A549 treated with Hydrocortisone at 1 μM for 4 hours (cell line): ENCODE data around the gene TMSB15A. TPM values are rescaled to one million over a fixed set of nuclear protein-coding genes. Genes with fewer than 3 reads are reported as not detected.

Experiments
- total RNA-seq: library from RNA; stranded (reverse); fragments of 200-300 nt; extraction: Qiagen RNA extraction; gene quantifications from 5 replicates; pipeline ENCODE4 v1.2.3, GENCODE V29; 2022

TMSB15A gene
- total RNA-seq = 0.56 to 1.1 TPM (median 0.72 TPM) in 5 replicates

DNA sequence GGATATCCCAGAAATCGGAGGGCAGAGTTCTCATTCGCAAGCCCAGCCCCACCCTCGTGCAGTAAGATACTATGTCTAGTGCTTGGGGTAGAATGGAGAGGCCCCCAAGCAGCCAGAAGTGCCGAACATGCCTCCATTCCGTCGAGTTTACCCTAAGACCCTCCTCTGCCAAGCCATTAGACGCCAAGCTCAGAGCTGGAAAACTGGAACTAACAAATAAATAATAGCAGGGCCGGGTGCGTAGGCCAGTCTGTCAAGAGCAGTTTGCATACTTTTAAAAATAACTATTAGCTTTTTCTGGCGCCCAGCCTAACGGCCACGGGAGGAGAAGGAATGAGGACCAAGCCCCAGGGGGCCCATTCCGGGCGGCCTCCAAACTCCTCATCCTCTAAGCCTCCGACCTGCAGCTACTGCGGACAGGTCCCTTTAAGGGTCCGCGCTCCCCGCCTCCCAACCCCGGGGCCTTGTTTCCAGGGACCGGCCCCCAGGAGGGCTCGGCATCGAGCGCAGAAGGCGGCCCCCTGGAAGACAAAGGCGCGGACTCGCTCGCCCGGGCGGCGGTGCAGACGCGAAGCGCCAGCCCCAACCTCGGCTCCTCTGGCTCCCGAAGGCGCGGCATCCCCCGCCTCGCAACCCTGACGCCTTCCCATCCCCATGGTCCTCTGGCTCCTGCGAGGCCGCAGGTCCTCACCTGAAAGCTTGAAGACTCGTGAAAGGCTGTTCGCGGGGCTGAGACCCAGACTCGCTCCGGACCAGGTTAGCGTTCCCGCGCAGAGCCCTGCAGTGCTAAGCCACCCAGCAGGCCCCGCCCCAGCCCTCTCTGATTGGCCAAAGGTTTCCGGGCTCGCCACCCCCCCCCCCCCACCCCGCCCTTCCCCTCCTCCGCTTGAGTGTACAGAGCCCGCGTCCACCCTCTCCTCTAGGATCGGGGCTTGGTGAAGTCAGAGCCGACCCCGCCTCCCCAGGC lies at the start of gene TMSB15A:
Gene TMSB15A (minus strand): TSS at position 765 of the 967 bp plus-strand sequence.

DNA sequence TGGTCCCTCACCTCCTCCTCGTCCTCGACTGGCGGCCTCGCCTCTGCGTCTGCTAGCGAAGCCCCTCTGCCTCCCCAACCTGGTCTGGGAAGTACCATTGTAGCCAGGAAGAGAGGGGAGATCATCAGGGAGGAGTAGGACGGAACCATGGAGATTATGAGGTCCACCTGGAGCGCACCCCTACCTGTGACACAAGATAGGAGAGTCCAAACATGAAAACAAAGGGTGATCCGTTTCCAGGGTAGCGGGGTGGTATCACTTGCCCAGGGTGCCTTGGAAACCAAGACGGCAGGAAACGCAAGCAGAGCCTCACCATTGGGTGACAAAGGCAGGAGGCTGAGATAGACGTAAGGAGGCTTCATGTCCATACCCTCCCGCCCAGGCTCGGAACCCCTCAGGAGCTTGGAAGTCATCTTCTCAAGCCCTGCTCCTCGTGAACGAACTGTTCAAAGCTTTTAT lies 44.7 kb downstream of the TMSB15A start, which contains the start of gene TCP11X2:
Gene TCP11X2 (minus strand): TSS at position 51 of the 459 bp plus-strand sequence.

Other genes starting within 250 kb of the TMSB15A start
- gene NXF2B, start 76.7 kb downstream of the TMSB15A start, total RNA-seq = 0.09 TPM in 1 of 5 replicates, not detected in the others
- not detected in 5 replicates for gene TCP11X2, start 44.9 kb downstream of the TMSB15A start, total RNA-seq
- gene ARMCX5, start 82.8 kb upstream of the TMSB15A start, total RNA-seq = 7.4 to 13.6 TPM (median 9.2 TPM) in 5 replicates
- 0.21 to 0.33 TPM (median 0.30 TPM) in 5 replicates for gene GPRASP1, start 134.7 kb upstream of the TMSB15A start, total RNA-seq
- 4.8 to 7.8 TPM (median 5.8 TPM) in 5 replicates for gene GPRASP2, start 195.7 kb upstream of the TMSB15A start, total RNA-seq
- gene GPRASP3, start 204.0 kb upstream of the TMSB15A start, total RNA-seq = 2.9 to 4.7 TPM (median 3.5 TPM) in 5 replicates